NCI-H2029 (cell line): ENCODE measurements around the gene FEZF2.

Experiments
- DNase-seq: peaks from one replicate; lab custom pipeline; 2025; lab: John Stamatoyannopoulos, UW

Gene FEZF2

GRCh38 chr3:62372621-62373041 is 719 bp downstream of the FEZF2 start:
- DNase-seq: no peak

- DNase-seq: no peak
These were observed 1.4 kb downstream of the FEZF2 start for GRCh38 chr3:62371720-62372591.

- no peak for DNase-seq
These were observed 2.3 kb downstream of the FEZF2 start for GRCh38 chr3:62370858-62371719.

GRCh38 chr3:62370112-62370857 is 3.1 kb downstream of the FEZF2 start:
- DNase-seq: no peak

- no peak for DNase-seq
These were observed 3.9 kb downstream of the FEZF2 start for GRCh38 chr3:62369476-62369743.

GRCh38 chr3:62368705-62369475 is 4.5 kb downstream of the FEZF2 start:
- DNase-seq: no peak

- no peak for DNase-seq
These were observed 5.1 kb downstream of the FEZF2 start for GRCh38 chr3:62368290-62368704.

- no peak for DNase-seq
These were observed 5.6 kb downstream of the FEZF2 start for GRCh38 chr3:62367763-62368195.

- DNase-seq: no peak
These were observed 7.2 kb downstream of the FEZF2 start for GRCh38 chr3:62366126-62366484.

- DNase-seq: no peak
These were observed 7.8 kb downstream of the FEZF2 start for GRCh38 chr3:62365391-62366125.

- no peak for DNase-seq
These were observed 9.2 kb downstream of the FEZF2 start for GRCh38 chr3:62364191-62364590.

- DNase-seq: no peak
These were observed 10.1 kb downstream of the FEZF2 start for GRCh38 chr3:62363275-62363674.

GRCh38 chr3:62361824-62362223 is 11.5 kb downstream of the FEZF2 start:
- no peak for DNase-seq

GRCh38 chr3:62361261-62361660 is 12.1 kb downstream of the FEZF2 start:
- no peak for DNase-seq

- no peak for DNase-seq
These were observed 13.8 kb downstream of the FEZF2 start for GRCh38 chr3:62359531-62359930.

- DNase-seq: no peak
These were observed 17.0 kb downstream of the FEZF2 start for GRCh38 chr3:62356356-62356755.

- no peak for DNase-seq
These were observed 17.6 kb downstream of the FEZF2 start for GRCh38 chr3:62355703-62356102.

- DNase-seq: no peak
These were observed 29.6 kb downstream of the FEZF2 start for GRCh38 chr3:62343755-62344154.

- DNase-seq: no peak
These were observed 38.2 kb downstream of the FEZF2 start for GRCh38 chr3:62335196-62335595.

GRCh38 chr3:62332835-62333244 is 40.5 kb downstream of the FEZF2 start:
- no peak for DNase-seq

- no peak for DNase-seq
These were observed 41.3 kb downstream of the FEZF2 start for GRCh38 chr3:62332017-62332416.
